BLaER1 treated with 17β-estradiol and CSF1 and Interleukin-3, amounts not matched to agents 10 nM and 100 nM (cell line): ENCODE measurements around the gene NTRK3.
"Not testable (repeated sequence)": the region's sequence is repeated elsewhere in the genome, so short reads cannot be mapped to it uniquely, and the experiment has no call there.

Source experiments
- H3K27ac ChIP-seq, 11 experiments: shearing (Covaris generic); formaldehyde crosslinking; 2 replicates each; pipeline ENCODE4 v1.8.1; 2022
- H3K27me3 ChIP-seq, 11 experiments: shearing (Covaris generic); formaldehyde crosslinking; 2 replicates each; pipeline ENCODE4 v1.8.1; 2022
- H3K36me3 ChIP-seq, 11 experiments: shearing (Covaris generic); formaldehyde crosslinking; 2 replicates each; pipeline ENCODE4 v1.8.1; 2022
- H3K4me1 ChIP-seq, 10 experiments: shearing (Covaris generic); formaldehyde crosslinking; 2 replicates each; pipeline ENCODE4 v1.8.1; 2022
- H3K4me2 ChIP-seq, 11 experiments: shearing (Covaris generic); formaldehyde crosslinking; 2 replicates each; pipeline ENCODE4 v1.8.1; 2022
- H3K4me3 ChIP-seq, 10 experiments: shearing (Covaris generic); formaldehyde crosslinking; 2 replicates each; pipeline ENCODE4 v1.8.1; 2022
- H3K9ac ChIP-seq, 11 experiments: shearing (Covaris generic); formaldehyde crosslinking; 2 replicates each; pipeline ENCODE4 v1.8.1; 2022
- H3K9me3 ChIP-seq, 11 experiments: shearing (Covaris generic); formaldehyde crosslinking; replicated peaks in 1 of 11; 2 replicates each; pipeline ENCODE4 v1.8.1; 2022
- H4K20me1 ChIP-seq, 11 experiments: shearing (Covaris generic); formaldehyde crosslinking; 2 replicates each; pipeline ENCODE4 v1.8.1; 2022
- Cebpa-rat ChIP-seq, 11 experiments: shearing (Covaris generic); IDR thresholded peaks; 2 replicates each; pipeline ENCODE4 v1.8.1; 2022

NTRK3 gene

DNA sequence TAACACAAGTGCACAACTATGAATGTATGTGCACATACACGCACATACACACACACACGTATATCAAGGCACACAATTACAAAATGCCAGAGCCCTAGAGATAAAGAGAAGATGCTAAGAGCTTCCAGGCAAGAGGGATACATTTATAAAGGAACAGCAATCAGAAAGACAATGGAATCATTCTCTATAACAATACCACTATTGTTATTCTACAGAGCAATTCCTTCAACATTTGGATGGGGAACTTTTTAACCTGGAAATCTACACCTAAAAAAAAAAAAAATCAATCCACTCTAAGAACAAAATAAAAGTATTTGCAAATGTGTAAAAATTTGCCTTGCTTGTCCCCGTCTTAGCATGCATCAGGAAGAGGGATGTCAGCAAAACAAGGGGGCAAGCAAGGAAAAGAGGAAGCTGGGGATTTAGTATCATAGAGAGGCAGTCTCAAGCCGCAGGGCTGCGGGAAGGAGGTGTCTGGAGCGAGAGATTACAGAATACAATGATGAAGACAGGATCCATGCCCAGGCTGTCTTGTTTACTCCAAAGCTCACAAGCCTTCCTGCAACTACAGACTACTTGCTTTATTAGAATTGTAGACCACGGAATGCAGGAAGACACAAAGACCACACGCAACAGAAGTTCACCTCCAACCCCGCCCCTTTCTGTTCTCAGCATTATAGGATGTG is 220.2 kb downstream of the NTRK3 start:
- H3K9ac ChIP-seq = no peak overlapping the region
- H3K27me3 ChIP-seq = no peaks in the 10 kb centered on the region
- no peaks in the 10 kb centered on the region for H3K36me3 ChIP-seq
- no peak for TF ChIP-seq Cebpa-rat (IDR thresholded peaks at IDR 0.05)
- peak overlapping the region in 6 of 11 experiments; percentile 4 to 55 (median 28); a peak in 10 of 22 replicates for H3K4me2 ChIP-seq
- H3K4me1 ChIP-seq = peaks cover 0 to 8% (median 0%) of the 10 kb centered on the region in 10 experiments; a peak in 2 of 20 replicates
- no peaks in the 10 kb centered on the region for H4K20me1 ChIP-seq
- no peak overlapping the region for H3K4me3 ChIP-seq
- H3K27ac ChIP-seq = no peak overlapping the region
- 0 out of 22 replicates have a peak, but pooled peaks cover 0 to 5% (median 0%) of the 10 kb centered on the region in 11 experiments for H3K9me3 ChIP-seq

DNA sequence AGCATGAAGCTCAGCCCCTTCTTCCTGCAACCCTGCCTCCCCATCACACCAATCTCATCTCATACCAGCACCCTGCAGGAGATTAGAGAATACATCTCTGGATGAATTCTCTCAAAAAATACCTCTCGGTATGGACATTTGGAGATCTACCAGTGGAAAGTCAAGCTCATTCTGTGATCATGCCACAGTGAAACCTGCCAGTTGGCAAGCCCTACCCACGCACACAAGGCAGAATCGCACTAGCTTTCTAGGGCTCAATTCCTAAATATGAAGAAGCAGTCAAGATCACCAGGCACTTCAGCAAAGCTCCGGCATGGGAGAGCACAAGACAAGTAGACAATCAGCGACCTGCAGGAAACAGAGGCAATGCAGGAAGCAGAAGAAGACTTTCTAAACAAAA is 221.2 kb downstream of the NTRK3 start:
- H3K4me1 ChIP-seq = peaks cover 0 to 8% (median 0%) of the 10 kb centered on the region in 10 experiments; a peak in 2 of 20 replicates
- H3K27ac ChIP-seq = no peak overlapping the region
- no peak overlapping the region for H3K4me3 ChIP-seq
- TF ChIP-seq Cebpa-rat (IDR thresholded peaks at IDR 0.05) = no peak
- no peaks in the 10 kb centered on the region for H3K27me3 ChIP-seq
- H4K20me1 ChIP-seq = no peaks in the 10 kb centered on the region
- H3K9ac ChIP-seq = no peak overlapping the region
- no peaks in the 10 kb centered on the region for H3K36me3 ChIP-seq
- H3K4me2 ChIP-seq = no peak overlapping the region
- H3K9me3 ChIP-seq = 0 out of 22 replicates have a peak, but pooled peaks cover 0 to 5% (median 0%) of the 10 kb centered on the region in 11 experiments

DNA sequence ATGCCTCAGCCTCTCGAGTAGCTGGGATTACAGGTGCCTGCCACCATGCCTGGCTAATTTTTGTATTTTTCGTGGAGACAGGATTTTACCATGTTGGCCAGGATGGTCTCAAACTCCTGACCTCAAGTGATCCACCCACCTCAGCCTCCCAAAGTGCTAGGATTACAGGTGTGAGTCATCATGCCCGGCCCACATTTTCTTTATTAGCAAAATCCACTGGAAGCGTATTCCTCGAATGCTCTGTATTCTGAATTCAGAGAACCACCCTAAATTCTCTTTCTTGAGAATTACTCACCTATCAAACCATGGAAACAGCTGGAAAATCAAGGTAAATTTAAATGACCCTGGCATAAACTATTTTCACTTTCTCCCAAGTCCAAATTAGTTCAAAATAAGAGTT is 223.1 kb downstream of the NTRK3 start:
- H3K9me3 ChIP-seq, H3K27me3 ChIP-seq, H4K20me1 ChIP-seq, H3K4me1 ChIP-seq, H3K4me2 ChIP-seq, H3K27ac ChIP-seq, H3K4me3 ChIP-seq, H3K36me3 ChIP-seq, H3K9ac ChIP-seq: not testable (repeated sequence)

DNA sequence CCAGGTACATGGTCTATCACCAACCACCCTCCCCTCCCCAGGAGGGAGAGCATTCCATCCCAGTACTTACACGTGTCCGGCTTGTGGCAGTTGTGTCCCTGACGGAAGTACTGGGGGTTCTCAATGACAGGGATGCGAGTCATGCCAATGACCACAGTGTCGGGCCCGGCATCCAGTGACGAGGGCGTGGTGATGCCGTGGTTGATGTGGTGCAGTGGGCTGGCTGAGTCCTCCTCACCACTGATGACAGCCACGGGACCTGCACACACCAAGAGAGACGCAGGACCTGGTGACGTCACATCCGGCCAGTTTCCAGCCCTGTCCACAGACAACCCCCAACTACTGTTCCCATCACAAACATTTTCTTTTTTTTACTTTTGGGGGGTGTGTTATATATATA is 223.8 kb downstream of the NTRK3 start:
- Histone ChIP-seq H3K27me3 (no peaks in the 10 kb centered on the region), H3K9ac (no peak overlapping the region), H3K4me3 (no peak overlapping the region), H3K4me1 (peaks cover 0 to 8% (median 0%) of the 10 kb centered on the region in 10 experiments; a peak in 2 of 20 replicates), H4K20me1 (no peaks in the 10 kb centered on the region), H3K36me3 (no peaks in the 10 kb centered on the region), H3K27ac (no peak overlapping the region), H3K4me2 (no peak overlapping the region), H3K9me3 (0 out of 22 replicates have a peak, but pooled peaks cover 0 to 5% (median 0%) of the 10 kb centered on the region in 11 experiments)
- no peak for TF ChIP-seq Cebpa-rat (IDR thresholded peaks at IDR 0.05)

DNA sequence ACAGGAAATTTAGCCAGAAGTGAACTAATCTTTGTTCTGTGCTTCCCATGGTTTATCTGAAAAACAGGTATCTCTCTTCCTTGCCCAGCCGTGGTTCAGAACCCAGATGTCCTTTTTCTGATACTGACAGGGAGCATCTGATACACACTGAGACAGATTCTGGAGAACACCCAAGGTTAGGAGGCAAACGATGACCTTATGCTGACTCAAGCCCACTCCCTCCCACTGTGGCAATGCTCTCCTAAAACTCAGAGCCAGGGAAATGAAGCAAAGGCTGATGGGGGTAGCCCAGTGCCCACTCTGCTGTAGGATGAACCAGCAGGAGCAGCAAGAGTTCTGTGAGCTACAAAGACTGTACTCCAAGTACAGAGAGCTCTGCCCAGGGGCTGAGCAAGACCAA is 225.1 kb downstream of the NTRK3 start:
- no peaks in the 10 kb centered on the region for H3K27me3 ChIP-seq
- no peak for TF ChIP-seq Cebpa-rat (IDR thresholded peaks at IDR 0.05)
- no peak overlapping the region for H3K9ac ChIP-seq
- H3K27ac ChIP-seq = no peak overlapping the region
- H3K4me1 ChIP-seq = peaks cover 0 to 4% (median 0%) of the 10 kb centered on the region in 10 experiments; a peak in 2 of 20 replicates
- H4K20me1 ChIP-seq = no peaks in the 10 kb centered on the region
- H3K4me2 ChIP-seq = no peak overlapping the region
- 0 out of 22 replicates have a peak, but pooled peaks cover 0 to 5% (median 0%) of the 10 kb centered on the region in 11 experiments for H3K9me3 ChIP-seq
- no peaks in the 10 kb centered on the region for H3K36me3 ChIP-seq
- H3K4me3 ChIP-seq = no peak overlapping the region

DNA sequence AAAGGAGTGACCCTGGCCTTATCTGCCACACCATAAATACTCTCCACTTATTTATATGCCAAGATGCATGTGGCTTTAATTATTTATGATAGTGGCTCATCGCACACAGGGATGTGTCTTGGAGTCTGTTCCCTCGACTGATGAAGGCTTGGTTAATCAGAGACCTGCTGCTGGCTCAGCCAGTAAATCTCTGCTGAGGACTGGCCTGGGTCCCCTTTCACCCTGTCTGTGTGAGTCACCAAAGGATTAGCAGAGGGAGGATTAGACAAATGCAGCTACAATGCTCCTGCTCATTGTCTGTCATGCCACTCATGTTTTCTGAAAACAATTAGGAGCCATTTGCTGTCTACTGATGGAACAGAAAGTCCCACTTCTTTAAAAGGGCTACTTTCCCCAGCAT is 226.8 kb downstream of the NTRK3 start:
- Histone ChIP-seq H3K9me3 (no peaks in the 10 kb centered on the region), H3K36me3 (no peaks in the 10 kb centered on the region), H3K9ac (no peak overlapping the region), H4K20me1 (no peaks in the 10 kb centered on the region), H3K27ac (no peak overlapping the region), H3K4me1 (no peaks in the 10 kb centered on the region), H3K4me3 (no peak overlapping the region), H3K27me3 (no peaks in the 10 kb centered on the region), H3K4me2 (no peak overlapping the region)
- no peak for TF ChIP-seq Cebpa-rat (IDR thresholded peaks at IDR 0.05)

DNA sequence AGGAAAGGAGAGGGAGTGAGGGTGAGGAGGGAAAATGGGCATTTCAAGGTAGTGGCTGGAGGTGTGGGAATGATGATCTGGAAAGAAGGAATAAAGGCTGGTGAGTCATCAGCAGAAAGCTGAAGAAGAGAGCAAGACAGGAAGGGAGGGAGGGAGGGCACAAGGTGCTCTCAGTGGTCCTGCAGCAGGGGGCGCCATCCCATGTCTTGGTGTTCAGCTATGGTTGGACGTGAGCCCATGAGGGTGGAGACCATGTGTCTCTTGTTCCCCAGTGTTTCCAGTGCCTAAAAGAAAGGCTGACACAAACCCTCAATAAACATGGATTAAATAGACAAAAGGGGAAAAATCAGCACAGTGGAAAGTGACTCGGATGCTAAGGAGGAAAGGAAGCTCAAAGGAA is 228.5 kb downstream of the NTRK3 start:
- Histone ChIP-seq H3K36me3 (no peaks in the 10 kb centered on the region), H3K27me3 (no peaks in the 10 kb centered on the region), H4K20me1 (no peaks in the 10 kb centered on the region), H3K9ac (no peak overlapping the region), H3K27ac (no peak overlapping the region), H3K4me2 (no peak overlapping the region), H3K4me3 (no peak overlapping the region), H3K4me1 (peaks cover 0 to 7% (median 0%) of the 10 kb centered on the region in 10 experiments; a peak in 4 of 20 replicates), H3K9me3 (no peaks in the 10 kb centered on the region)
- no peak for TF ChIP-seq Cebpa-rat (IDR thresholded peaks at IDR 0.05)

DNA sequence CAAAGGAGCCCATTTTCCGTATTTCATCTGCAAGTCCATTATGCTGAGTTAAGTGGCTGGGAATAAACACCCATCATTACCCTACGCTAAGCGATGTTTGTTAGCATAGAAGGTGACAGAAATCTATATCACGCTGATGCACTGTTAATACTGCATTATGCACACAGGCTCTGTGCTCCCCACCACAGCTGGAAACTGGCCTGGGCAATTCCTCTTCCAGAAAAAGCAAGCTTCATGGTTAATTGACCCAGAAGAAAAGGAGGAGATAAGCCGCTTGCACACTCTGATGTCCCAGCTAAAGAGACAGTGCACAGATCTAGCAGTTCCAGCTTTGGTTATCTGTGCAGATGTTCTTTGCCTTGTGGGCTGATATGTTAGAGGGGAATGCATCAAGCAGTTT is 232.6 kb downstream of the NTRK3 start:
- Histone ChIP-seq H3K27ac (no peak overlapping the region), H4K20me1 (no peaks in the 10 kb centered on the region), H3K4me1 (peaks cover 0 to 7% (median 0%) of the 10 kb centered on the region in 10 experiments; a peak in 4 of 20 replicates), H3K27me3 (no peaks in the 10 kb centered on the region), H3K9ac (no peak overlapping the region), H3K4me3 (no peak overlapping the region), H3K4me2 (peak overlapping the region in 3 of 11 experiments; percentile 7 to 19 (median 8); a peak in 4 of 22 replicates), H3K9me3 (no peaks in the 10 kb centered on the region), H3K36me3 (no peaks in the 10 kb centered on the region)
- TF ChIP-seq Cebpa-rat (IDR thresholded peaks at IDR 0.05) = no peak

DNA sequence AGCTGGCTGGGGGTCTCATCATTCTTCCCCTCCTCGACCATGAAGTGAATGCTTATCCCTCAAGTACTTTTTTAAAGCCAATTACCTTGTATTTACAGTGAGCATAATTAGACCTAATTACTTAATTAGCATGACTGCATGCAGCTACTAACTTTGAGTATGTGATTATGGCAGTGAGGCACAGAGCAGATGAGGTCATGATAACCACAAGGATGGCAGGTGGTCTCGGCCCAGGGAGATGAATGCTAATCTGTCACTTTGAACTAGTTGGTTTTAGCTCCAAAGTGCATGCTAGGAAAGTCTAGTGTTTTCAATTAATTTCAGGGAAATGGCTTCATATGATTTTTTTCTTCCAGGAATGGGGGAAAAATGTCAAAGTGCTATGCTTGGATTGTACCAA is 233.8 kb downstream of the NTRK3 start:
- H4K20me1 ChIP-seq = no peaks in the 10 kb centered on the region
- H3K4me1 ChIP-seq = peaks cover 0 to 7% (median 0%) of the 10 kb centered on the region in 10 experiments; a peak in 4 of 20 replicates
- TF ChIP-seq Cebpa-rat (IDR thresholded peaks at IDR 0.05) = no peak
- H3K27me3 ChIP-seq = no peaks in the 10 kb centered on the region
- no peaks in the 10 kb centered on the region for H3K36me3 ChIP-seq
- no peak overlapping the region for H3K4me3 ChIP-seq
- no peak overlapping the region for H3K9ac ChIP-seq
- H3K4me2 ChIP-seq = no peak overlapping the region
- H3K27ac ChIP-seq = no peak overlapping the region
- H3K9me3 ChIP-seq = no peaks in the 10 kb centered on the region

DNA sequence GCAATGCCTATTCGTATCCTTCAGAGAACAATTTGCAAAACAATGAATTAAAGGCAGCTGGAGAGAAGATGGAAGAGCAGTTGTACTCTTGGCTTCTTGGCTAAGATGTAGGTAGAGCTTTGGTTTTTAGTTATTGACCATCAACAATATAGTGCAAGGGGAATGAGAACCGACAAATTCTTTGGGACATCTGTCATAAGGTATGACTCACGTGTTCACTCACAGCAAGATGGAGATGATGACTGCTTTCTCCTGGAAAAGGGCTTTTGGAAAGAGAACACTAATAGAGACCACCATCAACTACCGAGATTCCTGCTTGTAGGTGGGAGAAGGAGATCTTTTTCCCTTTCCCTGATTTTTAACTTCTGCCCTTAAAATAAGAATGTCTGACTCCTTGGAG is 234.9 kb downstream of the NTRK3 start:
- H3K4me3 ChIP-seq = no peak overlapping the region
- no peaks in the 10 kb centered on the region for H4K20me1 ChIP-seq
- no peak overlapping the region for H3K4me2 ChIP-seq
- H3K9me3 ChIP-seq = no peaks in the 10 kb centered on the region
- no peaks in the 10 kb centered on the region for H3K27me3 ChIP-seq
- no peak overlapping the region for H3K9ac ChIP-seq
- H3K36me3 ChIP-seq = no peaks in the 10 kb centered on the region
- H3K27ac ChIP-seq = no peak overlapping the region
- H3K4me1 ChIP-seq = peaks cover 0 to 14% (median 7%) of the 10 kb centered on the region in 10 experiments; a peak in 11 of 20 replicates
- TF ChIP-seq Cebpa-rat (IDR thresholded peaks at IDR 0.05) = no peak
